Measurements from ENCODE around the gene PALB2.

Gene PALB2

GRCh38 chr16:23668225-23668624, 27.1 kb upstream of the PALB2 start:
- TF ChIP-seq, protein P1, sequence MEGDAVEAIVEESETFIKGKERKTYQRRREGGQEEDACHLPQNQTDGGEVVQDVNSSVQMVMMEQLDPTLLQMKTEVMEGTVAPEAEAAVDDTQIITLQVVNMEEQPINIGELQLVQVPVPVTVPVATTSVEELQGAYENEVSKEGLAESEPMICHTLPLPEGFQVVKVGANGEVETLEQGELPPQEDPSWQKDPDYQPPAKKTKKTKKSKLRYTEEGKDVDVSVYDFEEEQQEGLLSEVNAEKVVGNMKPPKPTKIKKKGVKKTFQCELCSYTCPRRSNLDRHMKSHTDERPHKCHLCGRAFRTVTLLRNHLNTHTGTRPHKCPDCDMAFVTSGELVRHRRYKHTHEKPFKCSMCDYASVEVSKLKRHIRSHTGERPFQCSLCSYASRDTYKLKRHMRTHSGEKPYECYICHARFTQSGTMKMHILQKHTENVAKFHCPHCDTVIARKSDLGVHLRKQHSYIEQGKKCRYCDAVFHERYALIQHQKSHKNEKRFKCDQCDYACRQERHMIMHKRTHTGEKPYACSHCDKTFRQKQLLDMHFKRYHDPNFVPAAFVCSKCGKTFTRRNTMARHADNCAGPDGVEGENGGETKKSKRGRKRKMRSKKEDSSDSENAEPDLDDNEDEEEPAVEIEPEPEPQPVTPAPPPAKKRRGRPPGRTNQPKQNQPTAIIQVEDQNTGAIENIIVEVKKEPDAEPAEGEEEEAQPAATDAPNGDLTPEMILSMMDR (IDR thresholded peaks at IDR 0.05; ENCODE audit: low read depth, low read length), result no peak
- no peak for DNase-seq (ENCODE audit: extremely low read depth, low read depth)

DNA sequence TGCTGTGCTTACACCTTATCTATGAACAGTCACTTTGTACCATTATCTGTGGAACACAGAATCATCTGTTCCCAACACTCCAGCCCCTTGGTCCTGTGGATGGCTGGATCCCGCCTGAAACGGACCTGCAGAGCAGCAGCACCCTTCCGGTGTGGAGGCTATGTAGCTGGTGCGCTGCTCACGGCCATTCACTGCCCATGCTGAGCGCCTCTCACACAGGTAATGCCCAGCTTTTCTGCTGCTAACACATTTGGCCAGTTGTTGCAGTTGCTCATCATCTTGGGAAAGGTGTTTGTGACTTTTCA, 26.2 kb upstream of the PALB2 start:
- no peak for DNase-seq (ENCODE audit: extremely low read depth, low read depth)
- TF ChIP-seq, protein P1 (IDR thresholded peaks at IDR 0.05; ENCODE audit: low read depth, low read length), result no peak

- TF ChIP-seq, protein P1 (IDR thresholded peaks at IDR 0.05; ENCODE audit: low read depth, low read length), result no peak
- DNase-seq (ENCODE audit: extremely low read depth, low read depth), result no peak
Observed at GRCh38 chr16:23666571-23667354, 25.7 kb upstream of the PALB2 start.

GRCh38 chr16:23663918-23664317, 22.8 kb upstream of the PALB2 start:
- TF ChIP-seq, protein P1 (IDR thresholded peaks at IDR 0.05; ENCODE audit: low read depth, low read length), result no peak
- no peak for DNase-seq (ENCODE audit: extremely low read depth, low read depth)

DNA sequence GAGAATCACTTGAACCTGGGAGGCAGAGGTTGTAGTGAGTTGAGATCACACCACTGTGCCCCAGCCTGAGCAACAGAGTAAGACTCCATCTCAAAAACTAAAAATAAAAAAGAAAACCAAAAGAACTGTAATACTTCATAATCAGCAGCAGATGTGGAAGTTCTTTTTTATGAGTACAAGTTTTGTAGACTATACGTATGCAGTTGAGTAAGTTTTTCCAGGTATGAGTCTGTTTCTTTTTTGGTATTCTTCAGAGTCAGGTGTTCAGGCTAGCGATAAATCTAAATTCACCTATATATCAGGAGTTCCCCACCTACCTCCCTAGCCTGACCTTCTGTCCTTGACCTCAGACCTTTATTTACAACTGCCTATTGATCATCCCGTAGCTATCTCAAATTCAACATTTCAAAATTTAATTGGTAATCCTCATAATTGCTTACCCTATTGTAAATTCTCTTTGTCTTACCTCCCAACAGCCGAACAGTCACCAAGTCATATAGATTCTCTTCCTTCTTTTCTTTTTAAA, 10.9 kb upstream of the PALB2 start:
- TF ChIP-seq, protein P1 (IDR thresholded peaks at IDR 0.05; ENCODE audit: low read depth, low read length), result no peak
- no peak for DNase-seq (ENCODE audit: extremely low read depth, low read depth)

DNA sequence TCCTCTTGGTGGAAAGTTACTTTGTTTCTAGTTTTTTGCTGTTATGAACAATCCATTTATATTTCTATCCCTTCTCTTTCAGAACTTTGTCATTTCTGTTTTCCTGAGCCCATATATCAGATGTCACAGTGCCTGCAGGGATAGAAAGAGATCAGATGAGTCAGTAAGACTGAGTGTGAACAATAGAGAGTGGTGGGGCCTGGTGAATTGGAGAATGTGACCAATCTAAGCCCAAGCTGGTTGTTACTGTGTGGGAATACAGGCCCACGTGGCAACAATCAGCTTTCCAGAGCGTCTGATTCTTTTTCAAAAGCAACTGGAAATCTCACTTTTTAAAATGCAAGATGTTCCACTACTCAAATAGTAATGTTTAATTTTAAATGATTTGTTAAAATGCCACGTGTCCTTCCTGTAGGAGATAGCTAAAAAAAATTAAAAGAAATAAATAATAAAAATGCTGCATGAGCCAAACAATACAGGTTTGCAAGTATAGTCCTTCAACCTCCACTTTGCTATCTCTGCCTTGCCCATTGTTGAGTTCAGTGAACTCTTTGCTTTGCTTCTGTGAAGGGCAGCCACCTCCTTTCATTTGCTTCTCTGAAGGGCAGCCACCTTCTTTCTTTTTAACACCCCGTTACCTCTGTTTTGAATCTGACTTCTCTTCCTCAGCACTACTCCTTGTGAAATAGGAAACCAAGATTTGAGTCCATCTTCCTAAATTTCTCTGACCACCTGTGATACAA, 9.7 kb upstream of the PALB2 start:
- TF ChIP-seq, protein P1 (IDR thresholded peaks at IDR 0.05; ENCODE audit: low read depth, low read length), result no peak
- DNase-seq (ENCODE audit: extremely low read depth, low read depth), result no peak

DNA sequence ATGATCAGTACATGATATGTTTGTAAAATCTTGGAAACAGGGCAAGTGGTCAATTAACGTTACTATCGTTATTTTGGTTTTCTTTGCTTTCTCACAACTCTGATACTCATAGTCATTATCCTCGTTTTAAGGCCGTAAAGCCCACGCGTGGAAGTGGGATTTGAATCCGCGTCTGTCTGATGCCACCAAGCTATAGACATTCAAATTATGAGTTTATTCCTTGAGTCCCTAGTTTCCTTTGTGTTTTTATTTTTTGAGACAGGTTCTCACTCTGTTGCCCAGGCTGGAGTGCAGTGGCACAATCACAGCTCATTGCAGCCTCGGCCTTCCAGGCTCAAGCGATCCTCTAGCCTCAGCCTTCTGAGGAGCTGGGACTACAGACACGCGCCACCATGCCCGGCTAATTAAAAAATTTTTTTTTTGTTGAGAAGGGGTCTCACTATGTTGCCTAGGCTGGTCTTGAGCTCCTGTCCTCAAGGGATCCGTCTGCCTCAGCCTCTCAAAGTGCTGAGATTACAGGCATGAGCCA, 1.2 kb upstream of the PALB2 start:
- DNase-seq (ENCODE audit: extremely low read depth, low read depth), result no peak
- TF ChIP-seq, protein P1 (IDR thresholded peaks at IDR 0.05; ENCODE audit: low read depth, low read length), result no peak

Data from AG09319 (cell line).